ENCODE measurements around the gene CSRP2. TPM values are rescaled to one million over a fixed set of nuclear protein-coding genes. Genes with fewer than 3 reads are reported as not detected.
A peak's percentile ranks its signal among the peaks of the same experiment; 100 is the strongest.

CSRP2 gene
- total and polyA plus RNA-seq, 2 of the 13 experiments (the other 11 are each of a cell fraction or from before 2014, with no cell fraction given): 7.2 to 8.0 TPM

DNA sequence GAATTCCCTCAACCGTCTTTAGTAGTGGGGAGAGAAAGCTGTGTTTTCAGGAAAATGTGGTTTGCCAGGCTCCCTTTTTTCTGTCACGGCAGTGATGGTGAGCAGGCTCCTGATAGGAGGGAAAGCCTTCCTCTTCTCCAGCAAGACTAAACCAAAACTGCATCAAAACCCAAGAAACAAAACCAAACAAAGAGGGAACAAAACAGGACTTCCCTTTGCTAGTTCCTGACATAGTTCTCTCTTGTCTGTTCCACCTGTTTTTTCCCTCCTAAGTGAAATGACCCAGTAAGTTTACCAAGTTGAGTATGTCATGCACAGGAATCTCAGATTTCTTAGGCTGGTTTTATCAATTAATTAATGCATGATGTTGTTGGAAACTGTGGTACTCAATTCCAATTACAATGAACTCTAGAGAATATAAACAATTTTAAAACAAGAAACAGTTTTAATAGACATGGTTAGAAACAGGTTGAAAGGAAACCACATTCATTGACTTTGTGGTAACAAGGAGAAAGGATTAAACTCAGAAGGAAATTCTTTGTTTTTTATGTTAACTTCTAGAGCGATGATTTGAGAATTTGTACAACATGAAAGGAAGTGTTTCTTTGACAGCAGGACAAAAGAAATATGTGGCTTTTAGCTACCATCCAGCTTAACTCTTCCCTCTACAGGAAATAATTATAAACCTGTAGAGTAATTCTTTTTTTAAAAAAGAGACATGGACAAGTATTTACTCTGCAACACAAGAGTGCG is 23.0 kb upstream of the CSRP2 start:
- H3K36me3 ChIP-seq (replicated peaks in 1 of 2; ENCODE audit: control insufficient read depth in 1 of 2, insufficient read depth in 2 of 2, low read length in 2 of 2): no peaks in the 10 kb centered on the region
- in situ Hi-C loops (cut with HindIII; ENCODE audit: extremely low pct_ligation_motif_present, low pct_unique_long_range_greater_than_20kb): no loop called here
- TF ChIP-seq, protein P1, sequence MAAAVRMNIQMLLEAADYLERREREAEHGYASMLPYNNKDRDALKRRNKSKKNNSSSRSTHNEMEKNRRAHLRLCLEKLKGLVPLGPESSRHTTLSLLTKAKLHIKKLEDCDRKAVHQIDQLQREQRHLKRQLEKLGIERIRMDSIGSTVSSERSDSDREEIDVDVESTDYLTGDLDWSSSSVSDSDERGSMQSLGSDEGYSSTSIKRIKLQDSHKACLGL (CRISPR knock-in tag; IDR thresholded peaks at IDR 0.05): no peak
- TF ChIP-seq TGIF2 (CRISPR knock-in tag; IDR thresholded peaks at IDR 0.05) (no peak), ZNF33B (CRISPR knock-in tag; IDR thresholded peaks at IDR 0.05) (no peak), MEIS2 (CRISPR knock-in tag; IDR thresholded peaks at IDR 0.05) (no peak), ZNF251 (CRISPR knock-in tag; IDR thresholded peaks at IDR 0.05) (no peak), ZNF225 (CRISPR knock-in tag; IDR thresholded peaks at IDR 0.05) (no peak), ZNF292 (CRISPR knock-in tag; IDR thresholded peaks at IDR 0.05; ENCODE audit: borderline replicate concordance, low read depth) (no peak), NR3C1 (CRISPR knock-in tag; IDR thresholded peaks at IDR 0.05) (no peak)
- no peak overlapping the region for H3K27ac ChIP-seq (ENCODE audit: extremely low read length, insufficient read depth, low read length)
- FAIRE-seq (no peak), DNase-seq (ENCODE audit: low spot score) (no peak), ATAC-seq (no peak)
- no peak overlapping the region for H2AFZ ChIP-seq (ENCODE audit: low read length)
- ChIA-PET POLR2A (no interaction called here), CTCF (ENCODE audit: low intra/inter-chr PET ratio, low total read pairs) (no interaction called here)
- no peaks in the 10 kb centered on the region for H3K4me1 ChIP-seq (ENCODE audit: insufficient read depth, low read length)
- H3K9me3 ChIP-seq (ENCODE audit: low read length): no peaks in the 10 kb centered on the region
- no peak overlapping the region for H3K4me2 ChIP-seq (ENCODE audit: low read depth, low read length)
- no peaks in the 10 kb centered on the region for H4K20me1 ChIP-seq (ENCODE audit: insufficient read depth, low read length)
- no peak overlapping the region for H3K9ac ChIP-seq (ENCODE audit: insufficient read depth, low read depth, low read length)
- intact Hi-C loops (cut with micrococcal nuclease; ENCODE audit: unreplicated experiment): no loop called here
- H3K27me3 ChIP-seq (ENCODE audit: control insufficient read depth in 1 of 2, insufficient read depth in 2 of 2, low read length in 2 of 2): no peaks in the 10 kb centered on the region; a peak in 1 of 5 replicates
- H3K79me2 ChIP-seq (ENCODE audit: insufficient read depth, low read length): no peaks in the 10 kb centered on the region
- 38% methylated on average over 4 of the region's 4 CpGs for WGBS (ENCODE audit: low lambda C conversion rate)
- BruUV-seq (replicated peaks): no TSS peak
- no peak overlapping the region for H3K4me3 ChIP-seq (replicated peaks in 1 of 3; ENCODE audit: insufficient read depth in 1 of 3, low read depth in 2 of 3, low read length in 3 of 3)

DNA sequence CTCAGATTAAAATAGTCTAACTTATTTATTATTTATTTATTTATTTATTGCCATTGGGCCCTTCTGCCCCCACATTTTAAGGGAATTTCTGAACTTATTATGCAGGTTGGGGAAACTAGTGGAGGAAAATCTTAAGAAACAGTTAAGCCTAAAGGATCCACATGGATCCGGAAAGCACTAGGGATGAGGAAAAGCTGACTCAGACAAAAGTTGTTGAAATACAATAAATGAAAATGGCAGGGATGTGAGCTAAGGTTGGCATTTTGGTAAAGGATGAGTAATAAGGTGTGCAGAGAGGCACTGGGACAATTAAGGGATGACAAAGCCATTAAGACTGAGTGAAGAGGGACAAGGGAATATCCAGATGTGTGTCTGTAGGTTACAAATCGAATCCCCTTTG is 20.7 kb upstream of the CSRP2 start:
- no peak for TF ChIP-seq HMGA1 (CRISPR knock-in tag; conservative IDR thresholded peaks at IDR 0.05)
- TF ChIP-seq MAFK (conservative IDR thresholded peaks at IDR 0.05 in 1 of 2, IDR thresholded peaks at IDR 0.05 in 1 of 2; ENCODE audit: low read length in 2 of 2): peak; percentile 73 to 82
- TF ChIP-seq MAFF (IDR thresholded peaks at IDR 0.05; ENCODE audit: low read depth, low read length): peak; percentile 47
- no peaks in the 10 kb centered on the region for H3K9me3 ChIP-seq (ENCODE audit: low read length)
- H2AFZ ChIP-seq (ENCODE audit: low read length): no peak overlapping the region
- no peaks in the 10 kb centered on the region for H3K4me1 ChIP-seq (ENCODE audit: insufficient read depth, low read length)
- no peak overlapping the region for H3K9ac ChIP-seq (ENCODE audit: insufficient read depth, low read depth, low read length)
- H3K36me3 ChIP-seq (replicated peaks in 1 of 2; ENCODE audit: control insufficient read depth in 1 of 2, insufficient read depth in 2 of 2, low read length in 2 of 2): no peaks in the 10 kb centered on the region
- in situ Hi-C loops (cut with HindIII; ENCODE audit: extremely low pct_ligation_motif_present, low pct_unique_long_range_greater_than_20kb): no loop called here
- H3K4me2 ChIP-seq (ENCODE audit: low read depth, low read length): no peak overlapping the region
- intact Hi-C loops (cut with micrococcal nuclease; ENCODE audit: unreplicated experiment): no loop called here
- no TSS peak for BruUV-seq (replicated peaks)
- no peak overlapping the region for H3K27ac ChIP-seq (ENCODE audit: extremely low read length, insufficient read depth, low read length)
- FAIRE-seq: no peak
- CTCF ChIA-PET (ENCODE audit: low intra/inter-chr PET ratio, low total read pairs): no interaction called here
- no peaks in the 10 kb centered on the region for H3K79me2 ChIP-seq (ENCODE audit: insufficient read depth, low read length)
- WGBS (ENCODE audit: low lambda C conversion rate): 30% methylated on average over 2 of the region's 2 CpGs
- H3K4me3 ChIP-seq (replicated peaks in 1 of 3; ENCODE audit: insufficient read depth in 1 of 3, low read depth in 2 of 3, low read length in 3 of 3): no peak overlapping the region
- POLR2A ChIA-PET: no interaction called here
- no peak for DNase-seq (ENCODE audit: low spot score)
- no peak for ATAC-seq
- H4K20me1 ChIP-seq (ENCODE audit: insufficient read depth, low read length): no peaks in the 10 kb centered on the region
- H3K27me3 ChIP-seq (ENCODE audit: control insufficient read depth in 1 of 2, insufficient read depth in 2 of 2, low read length in 2 of 2): no peaks in the 10 kb centered on the region; a peak in 1 of 5 replicates

Data from HepG2 (cell line).